Panc1 (cell line): ENCODE measurements around the gene NAPG. TPM values are rescaled to one million over a fixed set of nuclear protein-coding genes. Genes with fewer than 3 reads are reported as not detected.

Experiments used
- ATAC-seq: fragments of 200-7000 bp; cut with Tn5 transposase; 2 replicates; pipeline ENCODE4 v1.9.1; 2020; ENCODE audit warnings: mild to moderate bottlenecking, moderate library complexity
- Bru-seq: library from RNA; stranded (reverse); fragments of 400-500 nt; gene quantifications from one replicate; lab custom pipeline; 2021; lab: Mats Ljungman, UMichigan
- BruChase-seq, 2 experiments: library from RNA; stranded (reverse); fragments of 400-500 nt; gene quantifications; one replicate each; lab custom pipeline; 2021; lab: Mats Ljungman, UMichigan
- BruUV-seq: library from RNA; stranded (reverse); fragments of 400-500 nt; replicated peaks from 2 replicates; lab custom pipeline; 2021; lab: Mats Ljungman, UMichigan
- CTCF ChIA-PET: fragments of 300-600 bp; sonication (Branson Sonifier 250); formaldehyde crosslinking; loops from one replicate; lab custom pipeline; 2022; ENCODE audit warnings: antibody characterized with exemption; lab: Charles Lee
- POLR2A ChIA-PET: fragments of 300-600 bp; sonication (Branson Sonifier 250); formaldehyde crosslinking; loops from one replicate; lab custom pipeline; 2022; ENCODE audit warnings: antibody characterized with exemption; lab: Charles Lee
- DNase-seq: peaks from one replicate; pipeline ENCODE4 v3.0.0-alpha.2; 2010; ENCODE audit warnings: low read depth, low spot score
- H3K27ac ChIP-seq: 2 replicates; pipeline ENCODE4 v1.5.1; 2011; ENCODE audit warnings: mild to moderate bottlenecking, low read length, inconsistent platforms
- H3K27me3 ChIP-seq: fragments of 200-500 bp; sonication (Bioruptor generic); 2 replicates; pipeline ENCODE4 v1.6.0; 2014; ENCODE audit warnings: low read length, inconsistent platforms; ENCODE audit not compliant: control insufficient read depth, insufficient read depth
- H3K36me3 ChIP-seq: fragments of 200-500 bp; sonication (Bioruptor generic); 2 replicates; pipeline ENCODE4 v1.5.1; 2014; ENCODE audit warnings: inconsistent platforms, mild to moderate bottlenecking, low read length, moderate library complexity; ENCODE audit not compliant: control insufficient read depth, insufficient read depth
- H3K4me1 ChIP-seq: 2 replicates; pipeline ENCODE4 v1.5.1; 2011; ENCODE audit warnings: inconsistent platforms, mild to moderate bottlenecking, low read length, moderate library complexity; ENCODE audit not compliant: control insufficient read depth, insufficient read depth
- H3K4me3 ChIP-seq, 2 experiments: 2 replicates each; pipeline ENCODE4 v1.5.1; 2011 to 2012; ENCODE audit warnings: low read depth in 2 of 2, low read length in 2 of 2, mild to moderate bottlenecking in 2 of 2, inconsistent platforms in 1 of 2, moderate library complexity in 1 of 2
- H3K9me3 ChIP-seq: fragments of 200-500 bp; sonication (Bioruptor generic); 2 replicates; pipeline ENCODE4 v1.5.1; 2014; ENCODE audit warnings: low read depth, mild to moderate bottlenecking, inconsistent platforms, low read length, moderate library complexity; ENCODE audit not compliant: control insufficient read depth, insufficient read depth
- CTCF ChIP-seq: fragments of 450-650 bp; IDR thresholded peaks from 2 replicates; pipeline ENCODE4 v1.5.1; 2017; ENCODE audit warnings: mild to moderate bottlenecking
- POLR2AphosphoS5 ChIP-seq: IDR thresholded peaks from 2 replicates; pipeline ENCODE4 v1.6.1; 2012; ENCODE audit warnings: mild to moderate bottlenecking, low read depth, low read length, moderate library complexity
- REST ChIP-seq, 2 experiments: IDR thresholded peaks; 2 replicates each; pipeline ENCODE4 v1.6.1; 2011 to 2012; ENCODE audit warnings: low read depth in 2 of 2, control low read depth in 1 of 2, low read length in 1 of 2, mild to moderate bottlenecking in 1 of 2, moderate library complexity in 1 of 2; ENCODE audit not compliant: insufficient read depth in 1 of 2
- SIN3A ChIP-seq: IDR thresholded peaks from 2 replicates; pipeline ENCODE4 v1.6.1; 2012; ENCODE audit warnings: low read depth, mild to moderate bottlenecking, low read length, moderate library complexity, borderline replicate concordance; ENCODE audit not compliant: insufficient read depth
- TCF7L2 ChIP-seq: IDR thresholded peaks from 2 replicates; pipeline ENCODE4 v1.6.1; 2011; ENCODE audit warnings: mild to moderate bottlenecking, low read depth, low read length, inconsistent platforms
- in situ Hi-C: cut with HindIII; loops from 2 replicates; pipeline ENCODE4 v1.10.0; 2016; ENCODE audit warnings: low sequenced_read_pairs, low pct_unique_long_range_greater_than_20kb
- intact Hi-C: fragments of 100-400 bp; cut with micrococcal nuclease; formaldehyde crosslinking; loops from one replicate; pipeline ENCODE4 v1.10.0; 2022; ENCODE audit not compliant: unreplicated experiment
- long read RNA-seq: library from polyadenylated mRNA; unstranded; transcript quantifications from one replicate; pipeline ENCODE4 v2.0.0, GENCODE V29; 2021; ENCODE audit not compliant: unreplicated experiment
- polyA plus RNA-seq: library from polyadenylated mRNA; unstranded; fragments of >200 nt; gene quantifications from one replicate; pipeline ENCODE4 v1.2.1, GENCODE V29; 2012; ENCODE audit warnings: missing spikeins; ENCODE audit not compliant: insufficient read length
- total RNA-seq: library from RNA; stranded (reverse); gene quantifications from one replicate; pipeline ENCODE4 v1.2.1, GENCODE V29; 2021; ENCODE audit not compliant: unreplicated experiment

The NAPG gene
- 27.8 TPM for total RNA-seq
- polyA plus RNA-seq = 11.6 TPM
- percentile 86 among the genes with signal in this experiment for Bru-seq, nascent RNA
- percentile 90 among the genes with signal in this experiment for BruChase-seq, experiment 1, labeled RNA remaining after a 2-hour chase
- BruChase-seq, experiment 2, labeled RNA remaining after a 6-hour chase = percentile 92 among the genes with signal in this experiment
- long read RNA-seq, transcript NAPG-203 (8 exons, 1,516 nt) = major isoform, 6 of 33 reads
- long read RNA-seq, partial matches to known transcripts = 20 of 33 reads
- long read RNA-seq, other reads (novel, unspliced or antisense) = 7 of 33 reads

- in situ Hi-C loops = no loop called here
- ChIA-PET CTCF (interaction anchor here (0.6 to 0.7 kb wide), 4 partner anchors 12 to 389 kb away, joined by 3 to 7 read pairs (median 5); no protein-coding TSS in a partner anchor), POLR2A (interaction anchor here (0.6 kb wide), 1 partner anchor 18 kb away, joined by 7 read pairs; no protein-coding TSS in a partner anchor)
- BruUV-seq = no TSS peak
- intact Hi-C loops = no loop called here
- Histone ChIP-seq H3K27ac (peak within 1 kb of the TSS; percentile 86), H3K9me3 (no peaks in the 10 kb centered on the region), H3K4me1 (peaks cover 14% of the 10 kb centered on the region), H3K4me3 (peak within 1 kb of the TSS; percentile 97 to 98), H3K27me3 (no peaks in the 10 kb centered on the region), H3K36me3 (no peaks in the 10 kb centered on the region)
- TF ChIP-seq TCF7L2 (no peak), SIN3A (peak; percentile 44; the same call in 1 of the 2 replicates), CTCF (no peak), REST (IDR thresholded peaks at IDR 0.05; ENCODE audit: insufficient read depth in 1 of 2, low read depth in 2 of 2, low read length in 1 of 2) (no peak), POLR2AphosphoS5 (peak; percentile 68)
- DNase-seq = peak; percentile 43
- peak; percentile 98 for ATAC-seq
These were observed at the start of gene NAPG for GRCh38 chr18:10525697-10526560. Gene NAPG, plus strand, starts transcription at chr18:10526027. Its CDS starts 76 bp downstream, at chr18:10526103.

GRCh38 chr18:10476338-10476791 lies 49.5 kb upstream of the NAPG start:
- no TSS peak for BruUV-seq
- intact Hi-C loops (loop anchor here (10.0 kb wide), 1 partner anchor 62 kb away; no protein-coding TSS in a partner anchor), in situ Hi-C loops (no loop called here)
- peaks cover 23% of the 10 kb centered on the region for H3K27me3 ChIP-seq
- ATAC-seq = no peak
- ChIA-PET POLR2A (no interaction called here), CTCF (no interaction called here)
- TF ChIP-seq REST (IDR thresholded peaks at IDR 0.05; ENCODE audit: insufficient read depth in 1 of 2, low read depth in 2 of 2, low read length in 1 of 2) (no peak), CTCF (no peak), SIN3A (no peak), POLR2AphosphoS5 (no peak), TCF7L2 (no peak)
- H3K4me3 ChIP-seq = no peak overlapping the region
- no peaks in the 10 kb centered on the region for H3K4me1 ChIP-seq
- no peaks in the 10 kb centered on the region for H3K36me3 ChIP-seq
- DNase-seq = no peak
- no peak overlapping the region for H3K27ac ChIP-seq
- H3K9me3 ChIP-seq = no peaks in the 10 kb centered on the region
